Neutrophil (primary cell): ENCODE measurements around the gene CHST9.

Experiments
- H3K27ac ChIP-seq: fragments of 200-600 bp; sonication (generic); 2 replicates; pipeline ENCODE4 v1.5.1; 2016; ENCODE audit warnings: mild to moderate bottlenecking, moderate library complexity
- H3K27me3 ChIP-seq: fragments of 200-600 bp; sonication (generic); 2 replicates; pipeline ENCODE4 v1.6.0; 2016; ENCODE audit warnings: mild to moderate bottlenecking
- H3K36me3 ChIP-seq: fragments of 200-600 bp; sonication (generic); 2 replicates; pipeline ENCODE4 v1.5.1; 2017
- H3K4me1 ChIP-seq, 2 experiments: fragments of 200-600 bp in 1 of 2; sonication (generic) in 1 of 2; 1 replicate in 1 of 2; 2 replicates in 1 of 2; pipeline versions ENCODE4 v1.5.1 to v1.6.1; 2013 to 2016; ENCODE audit warnings: low read depth in 1 of 2, low read length in 1 of 2, mild to moderate bottlenecking in 1 of 2, moderate library complexity in 1 of 2; ENCODE audit not compliant: control insufficient read depth in 1 of 2, insufficient read depth in 1 of 2
- H3K4me3 ChIP-seq, 2 experiments: fragments of 200-600 bp in 1 of 2; sonication (generic) in 1 of 2; 1 replicate in 1 of 2; 2 replicates in 1 of 2; pipeline ENCODE4 v1.5.1; 2013 to 2016; ENCODE audit warnings: low read depth in 1 of 2, low read length in 1 of 2, mild to moderate bottlenecking in 1 of 2, moderate library complexity in 1 of 2
- H3K9me3 ChIP-seq: fragments of 200-600 bp; sonication (generic); 2 replicates; pipeline ENCODE4 v1.5.1; 2016
- CTCF ChIP-seq: fragments of 200-600 bp; sonication (generic); IDR thresholded peaks from 2 replicates; pipeline ENCODE4 v1.5.1; 2016; ENCODE audit warnings: antibody characterized with exemption

CHST9 gene

DNA sequence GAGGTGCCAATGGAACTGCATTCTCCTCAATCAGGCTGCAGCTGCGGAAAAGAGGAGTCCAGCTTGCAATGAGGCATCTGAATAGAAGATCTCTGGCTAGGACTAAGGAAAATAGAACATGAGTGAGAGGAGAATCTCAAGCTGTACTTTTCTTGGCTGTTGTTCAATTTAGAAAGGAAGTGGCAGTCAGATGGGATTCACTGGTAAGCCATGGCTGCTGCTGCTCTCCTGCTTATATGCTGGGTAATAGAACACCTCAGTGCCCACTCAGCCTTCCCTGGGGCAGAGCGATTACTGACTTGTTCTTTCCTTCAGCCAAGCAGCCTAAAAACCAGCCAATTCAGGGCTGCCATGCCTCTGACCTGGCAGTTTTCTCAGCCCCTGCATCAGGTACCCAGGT, 17.6 kb upstream of the CHST9 start:
- Histone ChIP-seq H3K36me3 (no peaks in the 10 kb centered on the region), H3K4me3 (no peak overlapping the region), H3K4me1 (no peaks in the 10 kb centered on the region), H3K9me3 (no peaks in the 10 kb centered on the region), H3K27ac (no peak overlapping the region), H3K27me3 (no peaks in the 10 kb centered on the region)
- TF ChIP-seq CTCF, result no peak

- Histone ChIP-seq H3K36me3 (no peaks in the 10 kb centered on the region), H3K27ac (no peak overlapping the region), H3K4me1 (no peaks in the 10 kb centered on the region), H3K4me3 (no peak overlapping the region), H3K9me3 (no peaks in the 10 kb centered on the region), H3K27me3 (no peaks in the 10 kb centered on the region)
- no peak for TF ChIP-seq CTCF
Observed at GRCh38 chr18:27198036-27198435, 12.9 kb upstream of the CHST9 start.

DNA sequence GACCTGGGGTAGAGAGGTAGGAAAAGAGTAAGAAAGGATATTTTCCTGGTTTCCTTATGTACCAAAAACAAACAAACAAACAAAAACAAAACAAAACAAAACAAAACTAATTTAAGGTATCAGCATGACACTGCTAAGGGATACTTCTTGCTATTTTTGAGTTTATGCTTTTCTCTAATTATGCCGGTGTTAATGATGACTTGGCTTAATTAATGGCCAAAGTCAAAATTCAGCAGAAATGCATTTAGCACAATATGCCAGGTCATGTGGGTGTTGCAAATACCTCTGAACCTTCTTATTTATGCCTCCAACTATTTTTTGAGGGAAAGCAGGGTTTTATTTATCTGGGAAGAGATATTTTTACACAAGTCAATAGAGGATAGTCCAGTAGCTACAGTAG, 3.2 kb upstream of the CHST9 start:
- Histone ChIP-seq H3K27ac (no peak overlapping the region), H3K4me3 (no peak overlapping the region), H3K4me1 (no peaks in the 10 kb centered on the region), H3K9me3 (no peaks in the 10 kb centered on the region), H3K36me3 (no peaks in the 10 kb centered on the region), H3K27me3 (peaks cover 45% of the 10 kb centered on the region)
- TF ChIP-seq CTCF, result no peak

- H3K4me1 ChIP-seq, result no peaks in the 10 kb centered on the region
- no peak for TF ChIP-seq CTCF
- H3K27me3 ChIP-seq, result peaks cover 68% of the 10 kb centered on the region
- H3K4me3 ChIP-seq, result no peak overlapping the region
- no peak overlapping the region for H3K27ac ChIP-seq
- no peaks in the 10 kb centered on the region for H3K36me3 ChIP-seq
- no peaks in the 10 kb centered on the region for H3K9me3 ChIP-seq
Observed at GRCh38 chr18:27185897-27186296, 789 bp upstream of the CHST9 start.

DNA sequence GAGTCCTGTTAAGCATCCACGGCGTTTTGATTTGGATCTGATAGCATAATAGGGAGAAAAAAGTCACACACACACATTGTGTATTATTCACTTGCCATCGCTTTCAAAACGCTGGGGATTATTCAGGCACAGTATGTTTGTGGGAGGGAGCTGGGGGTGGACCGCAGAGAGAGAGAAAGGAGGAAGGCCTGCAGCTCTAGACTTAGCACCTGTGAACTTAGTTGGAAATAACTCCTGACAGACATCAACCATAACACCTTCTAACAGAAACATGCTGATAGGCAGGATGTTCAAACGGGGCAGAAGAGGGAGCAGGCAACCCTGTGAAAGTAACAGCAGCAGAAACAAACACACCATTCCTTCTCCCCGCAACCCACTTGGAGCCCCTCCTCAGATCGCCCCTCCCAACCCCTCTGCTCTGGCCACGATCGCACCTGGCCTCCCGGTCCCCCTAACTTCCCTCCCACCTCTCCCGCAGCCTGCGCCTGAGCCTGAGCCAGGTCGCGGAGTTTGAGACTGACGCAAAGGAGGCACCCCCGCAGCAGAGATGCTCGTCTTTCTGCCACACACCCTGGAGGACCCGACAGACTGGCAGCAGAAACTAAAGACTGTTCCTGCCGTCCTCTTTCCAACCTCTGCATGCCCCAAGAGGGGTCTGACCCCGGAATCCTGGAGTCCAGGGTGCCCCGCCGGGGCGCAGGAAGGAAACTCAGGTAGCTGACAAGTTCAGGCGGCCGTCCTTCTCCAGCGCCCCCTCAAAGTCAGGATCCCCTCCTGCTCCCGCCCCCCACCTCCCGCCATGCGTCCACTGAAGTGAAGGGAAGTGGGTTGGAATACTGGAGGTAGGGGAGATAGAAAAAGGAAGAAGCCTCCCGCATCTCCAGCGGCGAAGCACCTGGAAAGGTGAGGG, 738 bp downstream of the CHST9 start:
- no peak overlapping the region for H3K4me3 ChIP-seq

More for the DNA sequence above, 738 bp downstream of the CHST9 start:
- H3K36me3 ChIP-seq, result no peaks in the 10 kb centered on the region
- peaks cover 68% of the 10 kb centered on the region for H3K27me3 ChIP-seq
- no peak for TF ChIP-seq CTCF
- no peaks in the 10 kb centered on the region for H3K4me1 ChIP-seq
- H3K27ac ChIP-seq, result no peak overlapping the region
- no peaks in the 10 kb centered on the region for H3K9me3 ChIP-seq
